KBM-7 (cell line): ENCODE data around the gene ARMC3.
"Not testable (repeated sequence)": the region's sequence is repeated elsewhere in the genome, so short reads cannot be mapped to it uniquely, and the experiment has no call there.

ENCODE experiments used
- DNase-seq: peaks from one replicate; pipeline ENCODE4 v3.0.0-alpha.2; 2015
- in situ Hi-C: fragments of 300-500 bp; cut with MboI; formaldehyde crosslinking; loops from 2 replicates; pipeline ENCODE4 v1.14.3; 2020; ENCODE audit warnings: low sequenced_read_pairs, low pct_unique_long_range_greater_than_20kb, mixed read lengths

ARMC3 gene

DNA sequence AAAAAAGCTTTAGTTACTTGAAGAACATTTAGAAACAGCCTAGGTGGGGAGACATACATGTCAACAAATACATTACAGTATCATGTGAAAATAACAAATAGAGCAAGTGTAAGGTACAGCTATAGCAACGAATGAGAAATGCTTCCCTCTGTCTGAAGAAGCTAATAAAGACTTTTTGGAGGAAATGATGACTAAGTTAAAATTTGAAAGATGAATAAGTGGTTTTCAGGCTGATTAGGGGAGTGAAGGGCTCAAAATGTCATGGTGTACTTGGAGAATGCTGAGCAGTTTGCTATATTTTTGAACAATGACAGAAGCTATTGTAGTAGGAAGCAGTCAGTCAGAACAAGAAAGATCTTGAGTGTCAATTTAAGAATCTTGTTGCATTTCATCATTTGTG, 2.8 kb upstream of the ARMC3 start:
- DNase-seq = no peak
- in situ Hi-C loops = no loop called here

- DNase-seq = no peak
- in situ Hi-C loops = no loop called here
Observed at GRCh38 chr10:22927166-22927565, 687 bp upstream of the ARMC3 start.

DNA sequence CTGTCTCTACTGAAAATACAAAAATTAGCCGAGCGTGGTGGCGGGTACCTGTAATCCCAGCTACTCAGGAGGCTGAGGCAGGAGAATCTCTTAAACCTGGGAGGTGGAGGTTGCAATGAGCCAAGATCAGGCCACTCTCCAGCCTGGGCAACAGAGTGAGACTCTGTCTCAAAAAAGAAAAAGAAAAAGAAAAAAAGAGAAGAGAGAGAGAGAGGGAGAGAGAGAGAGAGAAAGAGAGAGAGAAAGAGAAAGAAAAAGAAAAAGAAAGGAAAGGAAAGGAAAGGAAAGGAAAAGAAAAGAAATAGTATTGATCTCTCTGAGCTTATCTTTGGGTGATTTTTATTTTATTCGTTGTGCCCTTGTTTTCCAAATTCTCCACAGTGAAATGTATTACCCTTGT, 1.2 kb downstream of the ARMC3 start:
- in situ Hi-C loops, DNase-seq: not testable (repeated sequence)

GRCh38 chr10:22931948-22932347, 4.1 kb downstream of the ARMC3 start:
- in situ Hi-C loops = no loop called here
- no peak for DNase-seq

DNA sequence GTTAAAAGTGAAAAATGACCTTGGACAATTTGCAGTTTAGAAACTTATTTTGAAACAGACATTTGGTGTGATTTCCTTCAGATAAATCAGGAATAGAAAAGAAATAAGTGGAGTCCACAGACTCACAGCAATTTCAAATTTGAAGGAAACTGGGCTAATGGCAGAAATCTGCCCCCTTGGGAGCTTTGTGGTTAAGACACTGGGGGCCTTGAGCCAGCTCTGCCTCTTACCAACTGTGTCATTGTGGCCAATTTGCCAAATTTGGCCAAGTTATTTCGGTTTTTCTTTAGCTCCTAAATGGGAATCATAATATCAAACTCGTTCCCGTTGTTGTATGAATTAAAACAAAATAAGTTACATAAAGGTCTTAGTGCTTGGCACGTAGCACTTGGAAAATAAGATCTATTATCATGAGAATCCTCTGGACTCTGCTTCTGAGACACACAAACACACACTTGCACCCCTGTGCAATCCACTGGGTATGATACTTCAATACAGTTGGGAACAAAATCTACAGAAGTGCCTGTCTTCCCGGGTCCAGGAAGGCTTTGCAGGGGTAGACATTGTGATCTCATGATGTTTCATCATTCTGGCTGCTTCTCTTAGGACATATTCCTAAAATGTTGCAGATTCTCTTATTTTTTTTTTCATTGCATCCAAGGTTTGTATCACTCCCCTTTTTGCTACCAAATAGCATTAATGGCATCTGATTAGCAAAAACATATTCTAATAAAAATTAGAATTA, 4.9 kb downstream of the ARMC3 start:
- in situ Hi-C loops = no loop called here
- no peak for DNase-seq

DNA sequence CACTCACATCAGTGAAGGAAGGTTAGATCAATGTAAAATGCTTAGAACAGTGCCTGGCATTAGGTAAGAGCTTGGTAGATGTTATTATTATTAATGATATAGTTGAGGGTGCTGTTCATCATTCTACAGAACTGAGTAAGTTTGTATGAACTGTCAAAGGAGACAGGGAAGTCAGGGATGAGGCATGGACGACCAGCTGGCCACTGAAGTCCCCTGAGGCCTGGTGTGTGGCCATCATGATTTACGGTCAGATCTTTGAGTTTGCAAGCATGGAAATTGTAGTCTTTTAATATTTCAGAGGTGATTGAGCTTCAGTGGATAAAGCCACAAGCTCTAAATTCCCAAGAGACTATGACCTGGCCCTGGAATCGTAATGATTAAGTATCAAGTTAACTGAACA, 6.9 kb downstream of the ARMC3 start:
- in situ Hi-C loops = no loop called here
- DNase-seq = no peak

DNA sequence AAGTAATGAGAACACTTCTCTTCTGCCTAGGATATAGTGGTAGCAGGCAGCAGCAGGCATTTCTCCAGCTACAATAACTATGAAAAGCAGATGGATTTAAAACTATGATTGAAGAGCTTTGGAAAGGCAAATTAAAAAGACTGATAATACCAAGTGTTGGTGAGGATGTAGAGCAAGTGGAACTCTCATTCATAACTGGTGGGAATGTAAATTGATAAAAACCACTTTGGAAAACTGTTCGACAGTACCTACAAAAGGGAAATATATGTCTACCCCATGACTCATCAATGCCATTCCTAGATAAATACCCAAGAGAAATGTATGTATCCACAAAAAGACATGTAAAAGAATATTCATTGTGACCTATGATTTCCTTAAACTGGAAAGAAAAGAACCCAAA, 14.6 kb downstream of the ARMC3 start:
- in situ Hi-C loops = no loop called here
- DNase-seq = no peak

- in situ Hi-C loops = no loop called here
- DNase-seq = no peak
Observed at GRCh38 chr10:22945934-22946673, 18.3 kb downstream of the ARMC3 start.

- in situ Hi-C loops = no loop called here
- DNase-seq = no peak
Observed at GRCh38 chr10:22954970-22955369, 27.1 kb downstream of the ARMC3 start.

DNA sequence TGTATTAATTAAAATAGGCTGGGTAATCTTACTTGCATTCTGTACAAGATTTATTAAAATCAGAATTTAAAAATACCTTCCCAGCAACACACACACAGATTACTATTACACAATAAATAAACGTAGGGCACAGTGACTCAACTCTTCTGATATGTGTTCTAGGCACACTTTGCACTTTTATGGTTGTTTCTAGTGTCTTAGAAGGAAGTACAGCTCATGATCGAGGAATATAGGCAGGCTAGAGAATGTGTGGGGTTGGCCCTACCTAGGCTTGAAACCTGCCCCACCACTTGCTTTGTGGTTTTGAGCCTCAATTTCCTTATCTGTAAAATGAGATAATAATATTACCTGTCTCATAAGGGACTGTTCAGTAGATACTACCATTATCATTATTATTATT, 30.5 kb downstream of the ARMC3 start:
- no peak for DNase-seq
- in situ Hi-C loops = no loop called here

- in situ Hi-C loops = no loop called here
- no peak for DNase-seq
Observed at GRCh38 chr10:22959292-22959691, 31.4 kb downstream of the ARMC3 start.

GRCh38 chr10:22959950-22960349, 32.1 kb downstream of the ARMC3 start:
- DNase-seq = no peak
- in situ Hi-C loops = no loop called here

- in situ Hi-C loops = no loop called here
- no peak for DNase-seq
Observed at GRCh38 chr10:22962817-22963216, 35.0 kb downstream of the ARMC3 start.

DNA sequence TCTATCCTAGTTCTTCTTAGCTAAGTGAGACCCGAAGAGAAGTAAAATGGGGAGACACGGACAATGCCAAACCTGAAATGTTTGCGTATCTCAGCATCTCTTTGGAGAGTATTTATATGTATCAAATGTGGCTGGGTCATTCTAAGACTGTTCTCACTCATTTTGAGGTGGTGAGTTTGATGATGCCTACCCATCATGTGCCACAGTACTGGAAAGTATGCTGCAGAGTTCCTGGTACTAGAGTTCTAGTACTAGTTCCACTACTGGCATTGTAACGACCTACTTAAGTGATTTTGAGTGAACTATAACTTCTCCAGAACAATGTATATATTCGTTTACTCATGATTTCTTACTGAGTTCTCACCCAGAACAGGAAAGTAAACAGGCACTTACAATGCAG, 41.9 kb downstream of the ARMC3 start:
- no peak for DNase-seq
- in situ Hi-C loops = no loop called here

DNA sequence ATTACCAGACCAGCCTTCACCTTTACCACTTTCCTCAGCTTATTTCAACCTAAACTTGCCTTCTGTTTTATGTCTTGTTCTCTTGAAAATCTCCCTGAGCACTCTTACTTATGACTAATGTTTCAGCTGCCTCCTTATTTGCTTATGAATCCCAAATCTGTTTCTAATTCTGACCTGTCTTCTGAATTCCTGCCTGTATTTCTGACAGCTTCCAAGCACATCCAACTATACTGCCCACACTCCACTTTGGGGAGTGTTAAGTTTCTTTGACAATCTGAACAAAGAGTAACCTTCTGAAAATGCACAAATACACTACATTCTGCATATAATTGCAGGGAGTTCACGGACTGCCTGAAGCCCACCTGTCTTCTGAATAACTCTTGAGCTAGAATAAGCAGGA, 48.7 kb downstream of the ARMC3 start:
- in situ Hi-C loops = loop anchor here (25.0 kb wide), 2 partner anchors 414 to 989 kb away; no protein-coding TSS in a partner anchor
- no peak for DNase-seq

DNA sequence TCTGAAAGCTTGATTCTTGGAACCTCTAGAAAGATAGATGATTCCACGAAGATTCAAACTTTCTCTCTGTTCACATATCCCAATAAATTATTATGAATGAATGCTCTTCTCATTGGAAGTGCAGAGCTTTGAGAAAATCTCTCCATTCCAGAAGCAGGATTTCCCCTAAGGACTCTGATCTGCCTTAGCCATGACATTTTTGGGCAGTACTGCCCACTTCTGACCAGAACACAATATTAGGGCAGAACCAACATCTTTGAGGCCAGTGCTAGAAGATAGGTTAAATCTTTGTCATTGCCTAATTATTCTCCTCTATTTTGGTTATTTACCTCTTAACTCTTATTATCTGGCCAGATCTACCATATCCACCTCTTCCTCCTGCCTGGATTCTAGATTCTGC, 49.9 kb downstream of the ARMC3 start:
- no peak for DNase-seq
- in situ Hi-C loops = loop anchor here (25.0 kb wide), 2 partner anchors 415 to 990 kb away; no protein-coding TSS in a partner anchor

- in situ Hi-C loops = loop anchor here (25.0 kb wide), 2 partner anchors 416 to 991 kb away; no protein-coding TSS in a partner anchor
- DNase-seq = no peak
Observed at GRCh38 chr10:22978287-22978686, 50.4 kb downstream of the ARMC3 start.

- no peak for DNase-seq
- in situ Hi-C loops = loop anchor here (25.0 kb wide), 2 partner anchors 417 to 992 kb away; no protein-coding TSS in a partner anchor
Observed at GRCh38 chr10:22978918-22979317, 51.1 kb downstream of the ARMC3 start.

DNA sequence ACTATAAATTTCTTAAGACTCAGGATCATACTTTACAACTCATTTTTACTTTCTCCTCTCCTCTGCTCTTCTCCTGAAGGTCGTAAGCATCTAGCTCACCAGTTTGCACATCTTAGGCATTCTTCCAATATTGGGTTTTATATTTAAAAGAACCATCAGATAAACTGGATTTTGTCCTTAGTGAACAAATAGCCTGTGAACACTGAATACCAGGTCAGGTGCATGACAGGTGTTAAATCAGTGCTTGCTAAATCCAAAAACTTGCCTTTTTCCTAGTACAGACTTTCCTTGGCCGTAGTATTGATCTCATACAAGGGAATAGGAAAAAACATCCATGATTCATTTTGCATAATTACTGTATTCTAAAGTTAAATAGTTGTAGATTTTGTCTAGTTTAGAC, 53.0 kb downstream of the ARMC3 start:
- in situ Hi-C loops = loop anchor here (25.0 kb wide), 2 partner anchors 419 to 994 kb away; no protein-coding TSS in a partner anchor

GRCh38 chr10:22984066-22984465, 56.2 kb downstream of the ARMC3 start:
- DNase-seq = no peak
- in situ Hi-C loops = loop anchor here (25.0 kb wide), 2 partner anchors 422 to 997 kb away; no protein-coding TSS in a partner anchor

More for the DNA sequence above, 53.0 kb downstream of the ARMC3 start:
- DNase-seq = no peak
